Lower lobe of right lung (tissue), 2 donors: Measurements from ENCODE around the gene WBP4. TPM values are rescaled to one million over a fixed set of nuclear protein-coding genes. Genes with fewer than 3 reads are reported as not detected.
A peak's percentile ranks its signal among the peaks of the same experiment; 100 is the strongest.
"Not testable (repeated sequence)": the region's sequence is repeated elsewhere in the genome, so short reads cannot be mapped to it uniquely, and the experiment has no call there.

Source experiments
- ATAC-seq, 2 donors: fragments of 200-7000 bp; cut with Tn5 transposase; one replicate each; pipeline ENCODE4 v1.9.1; 2020 to 2022; ENCODE audit warnings: mild to moderate bottlenecking in 2 of 2, moderate library complexity in 2 of 2
- DNase-seq: peaks from one replicate; pipeline ENCODE4 v3.0.0-alpha.2; 2020
- H3K27ac ChIP-seq: fragments of 200-600 bp; one replicate; pipeline ENCODE4 v1.8.0; 2022
- H3K27me3 ChIP-seq: fragments of 200-600 bp; one replicate; pipeline ENCODE4 v1.8.0; 2022; ENCODE audit warnings: low read depth
- H3K36me3 ChIP-seq: fragments of 200-600 bp; one replicate; pipeline ENCODE4 v1.8.0; 2022; ENCODE audit warnings: mild to moderate bottlenecking
- H3K4me1 ChIP-seq: fragments of 200-600 bp; one replicate; pipeline ENCODE4 v1.8.0; 2022
- H3K4me3 ChIP-seq: fragments of 200-600 bp; one replicate; pipeline ENCODE4 v1.8.0; 2022; ENCODE audit warnings: mild to moderate bottlenecking
- H3K9me3 ChIP-seq: fragments of 200-600 bp; one replicate; pipeline ENCODE4 v1.8.0; 2022
- intact Hi-C: fragments of 100-400 bp; cut with DNase I; formaldehyde crosslinking; loops from one replicate; pipeline ENCODE4 v1.11.0; 2022
- microRNA-seq: library from miRNA; unstranded; fragments of <30 nt; microRNA quantifications from one replicate; pipeline ENCODE4 v1.2.0, GENCODE V29; 2020; ENCODE audit warnings: borderline number of aligned reads
- total RNA-seq: library from RNA; stranded (reverse); fragmentation: NEBNext Ultra II Directional; extraction: Animal tissue kit (Norgen Biotek cat#: 25700); gene quantifications from one replicate; pipeline ENCODE4 v1.2.1, GENCODE V29; 2021
- TF ChIP-seq, protein P1 (sequence below): fragments of 200-600 bp; IDR thresholded peaks from one replicate; pipeline ENCODE4 v1.8.0; 2022; ENCODE audit warnings: antibody characterized with exemption, mild to moderate bottlenecking
- donor health status: DM: no; HTN: yes; CAD: no; lungs with severe emphysema.

Gene WBP4
- total RNA-seq, 1 donor from 2014 or later: 10.8 TPM

GRCh38 chr13:41122838-41123237, 61.5 kb downstream of the WBP4 start:
- ATAC-seq (no peak), DNase-seq (no peak)
- TF ChIP-seq, protein P1, sequence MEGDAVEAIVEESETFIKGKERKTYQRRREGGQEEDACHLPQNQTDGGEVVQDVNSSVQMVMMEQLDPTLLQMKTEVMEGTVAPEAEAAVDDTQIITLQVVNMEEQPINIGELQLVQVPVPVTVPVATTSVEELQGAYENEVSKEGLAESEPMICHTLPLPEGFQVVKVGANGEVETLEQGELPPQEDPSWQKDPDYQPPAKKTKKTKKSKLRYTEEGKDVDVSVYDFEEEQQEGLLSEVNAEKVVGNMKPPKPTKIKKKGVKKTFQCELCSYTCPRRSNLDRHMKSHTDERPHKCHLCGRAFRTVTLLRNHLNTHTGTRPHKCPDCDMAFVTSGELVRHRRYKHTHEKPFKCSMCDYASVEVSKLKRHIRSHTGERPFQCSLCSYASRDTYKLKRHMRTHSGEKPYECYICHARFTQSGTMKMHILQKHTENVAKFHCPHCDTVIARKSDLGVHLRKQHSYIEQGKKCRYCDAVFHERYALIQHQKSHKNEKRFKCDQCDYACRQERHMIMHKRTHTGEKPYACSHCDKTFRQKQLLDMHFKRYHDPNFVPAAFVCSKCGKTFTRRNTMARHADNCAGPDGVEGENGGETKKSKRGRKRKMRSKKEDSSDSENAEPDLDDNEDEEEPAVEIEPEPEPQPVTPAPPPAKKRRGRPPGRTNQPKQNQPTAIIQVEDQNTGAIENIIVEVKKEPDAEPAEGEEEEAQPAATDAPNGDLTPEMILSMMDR: no peak
- Histone ChIP-seq H3K9me3 (no peaks in the 10 kb centered on the region), H3K27me3 (no peaks in the 10 kb centered on the region), H3K27ac (no peak overlapping the region), H3K36me3 (no peaks in the 10 kb centered on the region), H3K4me1 (no peaks in the 10 kb centered on the region), H3K4me3 (no peak overlapping the region)
- intact Hi-C loops: no loop called here

DNA sequence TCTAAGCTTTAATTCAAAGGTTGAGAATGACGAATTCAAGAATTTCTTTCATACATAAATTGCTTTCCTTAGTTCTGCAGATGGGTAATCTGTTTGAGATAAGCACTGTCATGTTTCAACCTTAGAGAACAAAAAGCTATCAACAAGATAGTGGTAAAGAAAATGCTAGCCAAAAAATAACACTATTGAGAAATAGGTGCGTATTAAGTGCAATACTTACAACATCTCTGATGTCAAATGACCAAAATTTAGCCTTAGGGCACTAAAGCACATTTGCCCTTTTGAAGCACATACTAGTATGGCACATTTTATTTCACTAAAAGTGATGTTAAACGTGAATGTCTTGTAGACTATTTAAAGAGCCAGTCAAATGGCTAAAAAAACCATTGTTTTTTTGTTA, 66.4 kb downstream of the WBP4 start:
- TF ChIP-seq, protein P1: no peak
- Histone ChIP-seq H3K9me3 (no peaks in the 10 kb centered on the region), H3K4me3 (no peak overlapping the region), H3K27me3 (no peaks in the 10 kb centered on the region), H3K27ac (no peak overlapping the region), H3K4me1 (peaks cover 20% of the 10 kb centered on the region), H3K36me3 (no peaks in the 10 kb centered on the region)
- DNase-seq: no peak
- ATAC-seq: no peak
- intact Hi-C loops: no loop called here

- no peak for DNase-seq
- Histone ChIP-seq H3K4me3 (no peak overlapping the region), H3K36me3 (no peaks in the 10 kb centered on the region), H3K4me1 (peaks cover 26% of the 10 kb centered on the region), H3K9me3 (no peaks in the 10 kb centered on the region), H3K27me3 (no peaks in the 10 kb centered on the region), H3K27ac (no peak overlapping the region)
- intact Hi-C loops: no loop called here
- TF ChIP-seq, protein P1: no peak
- no peak for ATAC-seq
Observed at GRCh38 chr13:41130356-41130755, 69.0 kb downstream of the WBP4 start.

DNA sequence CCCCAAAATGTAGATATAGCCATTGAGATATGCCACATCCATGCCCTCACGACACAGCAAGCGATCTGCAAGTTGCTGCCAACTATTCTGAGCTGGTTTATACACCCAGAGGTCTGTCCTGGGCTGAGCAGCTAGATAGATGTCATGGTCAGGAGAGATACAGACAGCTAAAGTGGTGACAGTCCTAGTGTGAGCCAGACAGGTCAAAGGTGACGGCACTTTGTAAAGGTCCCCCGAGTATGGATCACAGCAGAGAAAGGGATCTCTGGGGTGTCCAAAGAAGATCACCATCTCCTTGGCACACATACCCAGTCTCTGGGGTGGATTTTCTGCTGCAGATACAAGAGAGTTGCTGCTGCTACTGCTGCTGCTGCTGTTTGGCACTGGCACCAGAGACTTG, 69.9 kb downstream of the WBP4 start:
- H3K36me3 ChIP-seq, ATAC-seq, DNase-seq, H3K9me3 ChIP-seq, H3K27me3 ChIP-seq, intact Hi-C loops, H3K27ac ChIP-seq: not testable (repeated sequence)
- Histone ChIP-seq H3K4me3 (peak overlapping the region; percentile 7), H3K4me1 (peaks cover 26% of the 10 kb centered on the region)

DNA sequence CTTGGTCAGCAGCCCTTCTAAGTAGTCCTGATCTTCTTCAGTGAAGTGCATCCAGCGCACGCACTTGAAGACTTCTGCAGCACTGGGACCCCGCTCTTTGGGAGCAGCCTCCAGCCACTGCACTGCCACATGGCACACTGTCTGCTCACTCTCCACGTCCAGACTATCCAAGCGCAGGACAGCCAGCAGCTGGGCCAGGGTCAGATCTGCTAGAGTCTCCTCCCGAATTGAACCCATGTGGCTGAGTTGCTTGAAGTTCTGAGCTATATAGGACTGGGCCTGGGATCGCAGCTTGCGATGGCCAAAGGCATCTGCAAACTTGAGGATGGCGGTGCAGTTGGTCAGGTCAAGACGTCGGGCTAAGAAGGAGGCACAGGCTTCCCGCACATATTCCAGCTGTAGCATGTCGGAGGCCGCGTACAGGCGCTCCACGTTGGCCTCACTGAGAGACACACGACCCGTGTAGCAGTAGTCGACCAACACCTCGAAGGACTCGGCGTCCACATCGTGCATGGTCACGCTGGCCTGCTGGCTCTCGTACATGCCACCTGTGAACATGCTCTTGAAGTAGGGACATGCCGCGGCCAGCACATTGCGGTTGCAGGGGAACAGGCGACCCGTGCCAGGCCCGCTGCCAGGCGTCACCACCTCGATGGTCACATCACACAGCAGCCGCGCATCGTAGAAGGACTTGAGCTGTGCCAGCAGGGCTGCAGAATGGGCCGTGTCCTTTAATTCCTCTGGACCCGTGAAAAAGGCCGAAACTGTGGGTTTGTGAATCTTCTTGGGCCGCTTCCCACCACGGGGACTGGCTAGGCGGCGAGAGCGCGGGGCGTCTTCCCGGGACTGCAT, 70.6 kb downstream of the WBP4 start:
- ATAC-seq: peak; percentile 52 to 53
- H3K9me3 ChIP-seq, intact Hi-C loops, H3K27me3 ChIP-seq, H3K36me3 ChIP-seq: not testable (repeated sequence)
- Histone ChIP-seq H3K4me1 (peaks cover 26% of the 10 kb centered on the region), H3K4me3 (peak overlapping the region; percentile 73), H3K27ac (peak overlapping the region; percentile 68)
- peak; percentile 60 for DNase-seq

DNA sequence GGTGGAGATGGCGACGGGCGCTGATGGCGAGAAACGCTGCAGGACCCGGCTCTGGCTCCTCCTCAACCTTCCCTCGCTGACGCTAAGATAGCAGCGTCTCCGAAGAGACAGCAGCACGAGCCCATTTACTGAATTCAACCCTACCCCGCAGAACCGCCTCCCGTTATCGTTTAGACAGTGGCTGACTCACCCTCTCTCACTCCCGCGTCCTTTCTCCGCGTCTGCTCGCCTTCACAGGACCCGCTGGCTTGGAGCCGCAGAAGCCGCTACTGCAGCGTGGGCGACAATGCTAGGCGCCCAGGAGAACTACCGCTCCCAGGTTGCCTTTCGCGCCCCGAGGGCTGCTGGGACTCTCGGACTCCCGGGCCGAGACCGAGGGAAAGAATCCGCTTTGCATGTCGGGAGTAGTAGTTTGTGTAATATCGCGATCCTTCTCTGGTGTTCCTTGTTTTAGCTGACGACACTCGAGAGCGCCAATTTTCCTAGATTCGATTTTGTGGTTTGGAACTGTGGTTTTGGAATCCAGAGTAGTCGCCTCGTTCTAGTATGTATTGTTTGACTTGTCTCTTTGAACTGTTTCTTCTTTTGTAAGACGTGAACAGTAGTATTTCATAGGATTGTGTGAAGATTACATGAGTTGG, 71.3 kb downstream of the WBP4 start, which contains the start of gene KBTBD6:
Gene KBTBD6 (minus strand): TSS at position 291 of the 641 bp plus-strand sequence. CDS start 291 bp downstream, outside the sequence.
- peaks cover 26% of the 10 kb centered on the region for H3K4me1 ChIP-seq
- intact Hi-C loops: no loop called here
- DNase-seq: peak; percentile 98

More for the DNA sequence above, 71.3 kb downstream of the WBP4 start, which contains the start of gene KBTBD6:
- peak within 1 kb of the TSS; percentile 68 for H3K27ac ChIP-seq
- peak; percentile 99 to 100 for ATAC-seq
- peak within 1 kb of the TSS; percentile 73 for H3K4me3 ChIP-seq
- H3K36me3 ChIP-seq: no peaks in the 10 kb centered on the region
- TF ChIP-seq, protein P1: no peak
- no peaks in the 10 kb centered on the region for H3K9me3 ChIP-seq
- no peaks in the 10 kb centered on the region for H3K27me3 ChIP-seq

Small RNA genes within 50 kb of the gene (microRNA-seq; reads per million reads assigned to microRNA genes)
- gene MIR3168: not detected

Other genes starting within 250 kb of the WBP4 start
- 98.1 TPM for gene ELF1, start 42.2 kb upstream of the WBP4 start, total RNA-seq
- 6.0 TPM for gene KBTBD6, start 71.3 kb downstream of the WBP4 start, total RNA-seq
- 8.4 TPM for gene KBTBD7, start 133.1 kb downstream of the WBP4 start, total RNA-seq
- 13.7 TPM for gene MTRF1, start 202.1 kb downstream of the WBP4 start, total RNA-seq
- 14.9 TPM for gene NAA16, start 249.8 kb downstream of the WBP4 start, total RNA-seq